GM19468 (cell line): ENCODE results near the gene MPST.

Source experiments
- ATAC-seq: cut with Tn5 transposase; IDR thresholded peaks from one replicate; pipeline ENCODE4 v1.9.1; 2021; ENCODE audit warnings: mild to moderate bottlenecking, moderate library complexity, moderate number of reproducible peaks; ENCODE audit not compliant: unreplicated experiment; ENCODE audit errors: extremely low read depth

Gene MPST

GRCh38 chr22:37000676-37001534 lies 18.6 kb upstream of the MPST start:
- no peak for ATAC-seq

- no peak for ATAC-seq
Measured at GRCh38 chr22:37001826-37002225, 17.7 kb upstream of the MPST start.

- no peak for ATAC-seq
Measured at GRCh38 chr22:37002633-37003032, 16.9 kb upstream of the MPST start.

GRCh38 chr22:37007651-37008050 lies 11.9 kb upstream of the MPST start:
- ATAC-seq: no peak

GRCh38 chr22:37008365-37008764 lies 11.2 kb upstream of the MPST start:
- no peak for ATAC-seq

- ATAC-seq: no peak
Measured at GRCh38 chr22:37009490-37009889, 10.1 kb upstream of the MPST start.

GRCh38 chr22:37010174-37010573 lies 9.4 kb upstream of the MPST start:
- ATAC-seq: no peak

- ATAC-seq: no peak
Measured at GRCh38 chr22:37010976-37011375, 8.6 kb upstream of the MPST start.

GRCh38 chr22:37011472-37011871 lies 8.1 kb upstream of the MPST start:
- ATAC-seq: no peak

GRCh38 chr22:37012262-37012904 lies 7.2 kb upstream of the MPST start:
- ATAC-seq: no peak

GRCh38 chr22:37012956-37013355 lies 6.6 kb upstream of the MPST start:
- no peak for ATAC-seq

GRCh38 chr22:37014415-37014806 lies 5.1 kb upstream of the MPST start:
- no peak for ATAC-seq

GRCh38 chr22:37014835-37015586 lies 4.5 kb upstream of the MPST start:
- no peak for ATAC-seq

GRCh38 chr22:37015587-37015878 lies 4.0 kb upstream of the MPST start:
- no peak for ATAC-seq

- ATAC-seq: no peak
Measured at GRCh38 chr22:37016134-37016910, 3.2 kb upstream of the MPST start.

- no peak for ATAC-seq
Measured at GRCh38 chr22:37017356-37017755, 2.2 kb upstream of the MPST start.

- no peak for ATAC-seq
Measured at GRCh38 chr22:37018086-37018814, 1.3 kb upstream of the MPST start.

GRCh38 chr22:37018815-37019308 lies 680 bp upstream of the MPST start:
- ATAC-seq: no peak

GRCh38 chr22:37020192-37020479 lies 594 bp downstream of the MPST start:
- ATAC-seq: no peak

GRCh38 chr22:37021041-37021440 lies 1.5 kb downstream of the MPST start:
- ATAC-seq: no peak
